A673 (cell line): ENCODE data around the gene ABCB9.

Source experiments
- CTCF ChIP-seq: fragments of 300-800, 200-600 bp; sonication (generic); conservative IDR thresholded peaks from 2 replicates; pipeline ENCODE4 v1.5.1; 2017; ENCODE audit warnings: low read depth, mild to moderate bottlenecking, antibody characterized with exemption, low read length, moderate library complexity, mixed read lengths
- EZH2 ChIP-seq: fragments of 200-600 bp; sonication (generic); IDR thresholded peaks from 2 replicates; pipeline ENCODE4 v1.6.1; 2017; ENCODE audit warnings: borderline replicate concordance, low read depth, mild to moderate bottlenecking, mixed read lengths, antibody characterized with exemption, low read length; ENCODE audit not compliant: poor library complexity, severe bottlenecking

GRCh38 chr12:123010681-123011080 is 44.4 kb upstream of the ABCB9 start:
- no peak for TF ChIP-seq CTCF
- TF ChIP-seq EZH2 = no peak
